Bronchial epithelial cell (primary cell): ENCODE measurements around the gene FMO4. TPM values are rescaled to one million over a fixed set of nuclear protein-coding genes. Genes with fewer than 3 reads are reported as not detected.

ENCODE experiments used
- DNase-seq: peaks from one replicate; pipeline ENCODE4 v3.0.0-alpha.2; 2010; ENCODE audit warnings: low read depth
- FAIRE-seq: peaks from 2 replicates; lab custom pipeline; 2011; peaks lifted over from hg19 to GRCh38; lab: Jason Lieb, UNC
- H3K27me3 ChIP-seq: 2 replicates; pipeline ENCODE4 v1.5.1; 2011; ENCODE audit warnings: low read length; ENCODE audit not compliant: control insufficient read depth, insufficient read depth
- H3K36me3 ChIP-seq: 2 replicates; pipeline ENCODE4 v1.5.1; 2011; ENCODE audit warnings: low read length; ENCODE audit not compliant: control insufficient read depth, insufficient read depth
- H3K4me3 ChIP-seq: 2 replicates; pipeline ENCODE4 v1.5.1; 2011; ENCODE audit warnings: mild to moderate bottlenecking, low read depth, low read length, control low read depth
- CTCF ChIP-seq: IDR thresholded peaks from 2 replicates; pipeline ENCODE4 v1.5.1; 2011; ENCODE audit warnings: mild to moderate bottlenecking, moderate library complexity, low read length, control low read depth, inconsistent platforms; ENCODE audit not compliant: insufficient read depth, severe bottlenecking
- total RNA-seq: library from RNA; depleted of rRNA; stranded (reverse); fragments of >200 nt; gene quantifications from 2 replicates; pipeline ENCODE4 v1.2.1, GENCODE V29; 2014

Gene FMO4, protein sequence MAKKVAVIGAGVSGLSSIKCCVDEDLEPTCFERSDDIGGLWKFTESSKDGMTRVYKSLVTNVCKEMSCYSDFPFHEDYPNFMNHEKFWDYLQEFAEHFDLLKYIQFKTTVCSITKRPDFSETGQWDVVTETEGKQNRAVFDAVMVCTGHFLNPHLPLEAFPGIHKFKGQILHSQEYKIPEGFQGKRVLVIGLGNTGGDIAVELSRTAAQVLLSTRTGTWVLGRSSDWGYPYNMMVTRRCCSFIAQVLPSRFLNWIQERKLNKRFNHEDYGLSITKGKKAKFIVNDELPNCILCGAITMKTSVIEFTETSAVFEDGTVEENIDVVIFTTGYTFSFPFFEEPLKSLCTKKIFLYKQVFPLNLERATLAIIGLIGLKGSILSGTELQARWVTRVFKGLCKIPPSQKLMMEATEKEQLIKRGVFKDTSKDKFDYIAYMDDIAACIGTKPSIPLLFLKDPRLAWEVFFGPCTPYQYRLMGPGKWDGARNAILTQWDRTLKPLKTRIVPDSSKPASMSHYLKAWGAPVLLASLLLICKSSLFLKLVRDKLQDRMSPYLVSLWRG
- 0.79 and 1.2 TPM in 2 replicates for total RNA-seq

DNA sequence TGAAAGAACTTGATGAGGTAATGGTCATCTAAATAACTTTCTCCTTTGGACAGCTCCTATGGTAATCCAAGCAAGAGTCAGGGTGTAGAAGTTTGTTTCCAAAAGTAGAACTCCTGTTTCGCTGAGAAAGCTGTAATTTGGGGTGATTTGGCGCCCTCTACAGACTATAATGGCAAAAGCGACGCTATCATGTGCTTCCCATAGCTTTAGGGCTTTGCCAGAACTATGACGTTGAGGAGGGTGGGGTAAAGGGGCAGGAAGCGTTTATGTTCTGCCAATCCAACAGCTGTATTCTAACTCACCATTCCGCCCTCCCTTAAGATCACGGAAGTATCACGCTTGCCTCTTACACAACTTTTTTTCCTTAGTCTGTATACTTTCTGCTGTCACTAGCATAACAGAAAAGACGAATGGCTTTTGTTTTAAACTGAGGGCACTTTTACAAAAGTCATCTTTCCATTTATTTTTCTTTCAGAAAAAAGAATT, at the start of gene FMO4:
TSS of gene FMO4 (plus strand) at position 349 of the 486 bp plus-strand sequence. CDS start 5,643 bp downstream, outside the sequence.
- H3K36me3 ChIP-seq = no peaks in the 10 kb centered on the region
- peak; percentile 83 for TF ChIP-seq CTCF
- no peaks in the 10 kb centered on the region for H3K27me3 ChIP-seq
- H3K4me3 ChIP-seq = peak within 1 kb of the TSS; percentile 8
- DNase-seq (peak; percentile 99), FAIRE-seq (peak; percentile 96)

DNA sequence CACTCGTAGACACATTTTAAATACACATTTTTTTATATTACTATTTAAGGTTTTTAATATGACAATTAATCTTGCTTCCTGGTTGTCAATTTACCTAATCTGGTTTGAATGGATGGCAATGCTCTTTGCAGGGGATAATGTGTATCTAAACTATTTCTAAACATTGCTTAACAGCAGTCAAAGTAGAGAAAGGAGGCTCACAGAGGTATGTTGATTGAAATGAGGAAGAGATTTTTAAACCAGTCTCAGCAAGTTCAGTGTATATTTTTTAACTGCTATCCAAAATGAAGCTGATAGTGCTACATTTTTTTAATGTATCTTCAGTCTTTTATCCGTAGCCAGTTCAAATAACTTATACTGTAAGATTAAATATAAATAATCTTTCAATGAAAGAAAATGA, 48.3 kb upstream of the FMO4 start:
- FAIRE-seq = no peak
- DNase-seq = peak; percentile 67
- no peaks in the 10 kb centered on the region for H3K36me3 ChIP-seq
- no peak for TF ChIP-seq CTCF
- H3K4me3 ChIP-seq = no peak overlapping the region
- H3K27me3 ChIP-seq = no peaks in the 10 kb centered on the region

DNA sequence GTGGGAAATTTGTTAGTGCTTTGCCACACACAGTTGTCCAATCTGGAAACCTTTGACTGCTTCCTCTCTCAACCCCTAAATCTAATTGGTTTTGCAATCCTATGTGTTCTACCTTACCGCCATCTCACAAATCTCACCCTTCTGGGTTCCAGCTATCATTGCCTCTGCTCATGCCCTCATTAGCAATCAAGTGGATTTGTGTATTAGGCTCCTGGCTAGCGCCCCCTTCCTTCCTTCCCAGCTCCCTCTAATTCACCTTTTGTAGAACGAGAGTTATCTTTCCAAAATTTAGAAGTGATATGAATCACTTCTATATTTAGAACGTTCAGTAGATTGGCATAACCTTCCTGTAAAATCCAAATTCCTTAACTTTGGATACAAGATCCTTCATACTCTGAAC, 47.1 kb upstream of the FMO4 start:
- TF ChIP-seq CTCF = no peak
- H3K36me3 ChIP-seq = no peaks in the 10 kb centered on the region
- DNase-seq (no peak), FAIRE-seq (no peak)
- no peaks in the 10 kb centered on the region for H3K27me3 ChIP-seq
- H3K4me3 ChIP-seq = no peak overlapping the region

GRCh38 chr1:171267391-171267790, 46.6 kb upstream of the FMO4 start:
- no peak for TF ChIP-seq CTCF
- Histone ChIP-seq H3K36me3 (no peaks in the 10 kb centered on the region), H3K4me3 (no peak overlapping the region), H3K27me3 (no peaks in the 10 kb centered on the region)
- DNase-seq (peak; percentile 97), FAIRE-seq (peak; percentile 7)

DNA sequence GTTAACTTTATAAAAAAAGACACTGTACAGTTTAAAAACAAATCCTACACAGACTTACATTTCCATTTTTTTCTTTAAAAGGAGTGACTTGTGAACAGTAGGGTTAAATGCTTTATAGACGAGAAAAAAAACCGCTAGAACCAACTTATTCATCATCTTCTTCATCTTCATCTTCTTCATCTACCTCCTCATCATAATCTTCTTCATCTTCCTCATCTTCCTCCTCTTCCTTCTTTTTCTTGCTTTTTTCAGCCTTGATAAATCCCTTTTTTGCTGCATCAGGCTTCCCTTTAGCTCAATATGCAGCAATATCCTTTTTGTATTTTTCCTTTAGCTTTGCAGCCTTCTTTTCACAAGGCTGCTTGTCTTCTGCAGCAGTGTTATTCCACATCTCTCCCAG, 43.2 kb upstream of the FMO4 start:
- FAIRE-seq = no peak

More for the DNA sequence above, 43.2 kb upstream of the FMO4 start:
- H3K36me3 ChIP-seq = no peaks in the 10 kb centered on the region
- H3K27me3 ChIP-seq = no peaks in the 10 kb centered on the region
- H3K4me3 ChIP-seq = no peak overlapping the region
- no peak for TF ChIP-seq CTCF
- no peak for DNase-seq
